K562 (cell line): Measurements from ENCODE around the gene LRRC25. TPM values are rescaled to one million over a fixed set of nuclear protein-coding genes. Genes with fewer than 3 reads are reported as not detected.

Experiments used
- ELF4 ChIP-seq: fragments of 450-650 bp; formaldehyde crosslinking; IDR thresholded peaks from 2 replicates; pipeline ENCODE4 v1.4.0; 2022; ENCODE audit warnings: missing genetic modification characterization
- FIP1L1 ChIP-seq: fragments of 200-400 bp; formaldehyde crosslinking; IDR thresholded peaks from 2 replicates; pipeline ENCODE4 v1.6.1; 2018; ENCODE audit warnings: mild to moderate bottlenecking, low read depth, low read length; ENCODE audit not compliant: poor library complexity, severe bottlenecking
- HCFC1 ChIP-seq: IDR thresholded peaks from 2 replicates; pipeline ENCODE4 v1.6.1; 2012; ENCODE audit warnings: low read depth, low read length, improper control_type of control experiment
- HDAC2 ChIP-seq: fragments of 450-650 bp; IDR thresholded peaks from 2 replicates; pipeline ENCODE4 v1.6.1; 2016; ENCODE audit warnings: mild to moderate bottlenecking
- HDGF ChIP-seq: fragments of 450-650 bp; IDR thresholded peaks from 2 replicates; pipeline ENCODE4 v1.6.1; 2016
- HMG20A ChIP-seq: fragments of 450-650 bp; formaldehyde crosslinking; conservative IDR thresholded peaks from 2 replicates; pipeline ENCODE4 v1.4.0; 2020; ENCODE audit warnings: mild to moderate bottlenecking, mixed read lengths
- L3MBTL2 ChIP-seq: fragments of 450-650 bp; IDR thresholded peaks from 2 replicates; pipeline ENCODE4 v1.6.1; 2016; ENCODE audit warnings: mild to moderate bottlenecking, moderate library complexity
- POLR2AphosphoS5 ChIP-seq: IDR thresholded peaks from 2 replicates; pipeline ENCODE4 v1.6.1; 2011; ENCODE audit warnings: mild to moderate bottlenecking, low read depth, low read length, moderate library complexity; ENCODE audit not compliant: control insufficient read depth, insufficient read depth
- RBM22 ChIP-seq: fragments of 200-400 bp; formaldehyde crosslinking; IDR thresholded peaks from 2 replicates; pipeline ENCODE4 v1.6.1; 2018; ENCODE audit warnings: low read length, low read depth; ENCODE audit not compliant: poor library complexity, severe bottlenecking
- SMARCC2 ChIP-seq: fragments of 450-650 bp; IDR thresholded peaks from 2 replicates; pipeline ENCODE4 v1.6.1; 2017; ENCODE audit warnings: antibody characterized with exemption, moderate library complexity, mild to moderate bottlenecking, low read depth
- SP1 ChIP-seq: sonication (generic); formaldehyde crosslinking; IDR thresholded peaks from 2 replicates; pipeline ENCODE4 v1.8.1; 2022; ENCODE audit warnings: mild to moderate bottlenecking, missing genetic modification reagents
- TAF1 ChIP-seq: IDR thresholded peaks from 2 replicates; pipeline ENCODE4 v1.6.1; 2011; ENCODE audit warnings: mild to moderate bottlenecking, low read length, moderate library complexity; ENCODE audit not compliant: insufficient read depth, control insufficient read depth, severe bottlenecking; ENCODE audit errors: extremely low read depth
- ZEB2 ChIP-seq: fragments of 450-650 bp; IDR thresholded peaks from 2 replicates; pipeline ENCODE4 v1.6.1; 2016
- ZFP36 ChIP-seq: fragments of 150-350 bp; IDR thresholded peaks from 2 replicates; pipeline ENCODE4 v1.6.1; 2018; ENCODE audit warnings: low read length, low read depth; ENCODE audit not compliant: partially characterized antibody
- ZKSCAN1 ChIP-seq: fragments of 150-350 bp; IDR thresholded peaks from 2 replicates; pipeline ENCODE4 v1.6.1; 2016; ENCODE audit warnings: low read depth, low read length
- ZNF232 ChIP-seq: sonication (generic); formaldehyde crosslinking; IDR thresholded peaks from 2 replicates; pipeline ENCODE4 v1.8.0; 2022; ENCODE audit warnings: mild to moderate bottlenecking, missing genetic modification reagents
- ZNF584 ChIP-seq: fragments of 200-800 bp; sonication (Bioruptor generic); IDR thresholded peaks from 2 replicates; pipeline ENCODE4 v1.6.1; 2016; ENCODE audit warnings: low read depth, mild to moderate bottlenecking, missing genetic modification characterization, missing compliant biosample characterization
- polyA plus RNA-seq, 8 experiments: library from polyadenylated mRNA; depleted of rRNA in 4 of 8; stranded (reverse) in 5 of 8; unstranded in 3 of 8; fragments of >200 nt; fragmentation: Nextera tagmentation in 2 of 8; fragmentation: Illumina TruSeq in 1 of 8; extraction: Ambion mirVana in 2 of 8; extraction: Trizol in 1 of 8; gene quantifications; 2 replicates each; pipeline versions ENCODE4 v1.2.1 to v1.2.3, GENCODE V29; 2011 to 2014; ENCODE audit warnings: inconsistent platforms in 1 of 8, missing spikeins in 1 of 8
- total RNA-seq, 7 experiments: library from RNA; depleted of rRNA in 6 of 7; stranded (reverse); fragments of >200 nt in 6 of 7; fragmentation: Illumina TruSeq in 2 of 7; extraction: Trizol in 2 of 7; gene quantifications; 2 replicates each; pipeline versions ENCODE4 v1.2.1 to v1.2.3, GENCODE V29; 2011 to 2021; ENCODE audit warnings: low replicate concordance in 1 of 7
- TF ChIP-seq, protein P1 (sequence below): sonication (generic); IDR thresholded peaks from 2 replicates; pipeline ENCODE4 v1.6.1; 2016
- TF ChIP-seq, protein P2 (sequence below): fragments of 450-650 bp; IDR thresholded peaks from 2 replicates; pipeline ENCODE4 v1.6.1; 2014; ENCODE audit warnings: low read depth, mild to moderate bottlenecking, moderate library complexity, borderline replicate concordance
- TF ChIP-seq, protein P3 (sequence below), 2 experiments: fragments of 450-650 bp; conservative IDR thresholded peaks; 2 replicates each; pipeline ENCODE4 v1.6.1; 2017; ENCODE audit warnings: mild to moderate bottlenecking in 2 of 2, moderate library complexity in 2 of 2
- TF ChIP-seq, protein P4 (sequence below): sonication (generic); formaldehyde crosslinking; IDR thresholded peaks from 2 replicates; pipeline ENCODE4 v1.8.1; 2023; ENCODE audit warnings: mild to moderate bottlenecking, missing genetic modification reagents
- TF ChIP-seq, protein P5 (sequence below): fragments of 450-650 bp; IDR thresholded peaks from 2 replicates; pipeline ENCODE4 v1.6.1; 2017; ENCODE audit warnings: mild to moderate bottlenecking, moderate library complexity

LRRC25 gene
- total and polyA plus RNA-seq, 9 of the 15 experiments (the other 6 are each of a cell fraction or from before 2014, with no cell fraction given) = 0.07 to 0.36 (median 0.10) TPM; not detected in 3

DNA sequence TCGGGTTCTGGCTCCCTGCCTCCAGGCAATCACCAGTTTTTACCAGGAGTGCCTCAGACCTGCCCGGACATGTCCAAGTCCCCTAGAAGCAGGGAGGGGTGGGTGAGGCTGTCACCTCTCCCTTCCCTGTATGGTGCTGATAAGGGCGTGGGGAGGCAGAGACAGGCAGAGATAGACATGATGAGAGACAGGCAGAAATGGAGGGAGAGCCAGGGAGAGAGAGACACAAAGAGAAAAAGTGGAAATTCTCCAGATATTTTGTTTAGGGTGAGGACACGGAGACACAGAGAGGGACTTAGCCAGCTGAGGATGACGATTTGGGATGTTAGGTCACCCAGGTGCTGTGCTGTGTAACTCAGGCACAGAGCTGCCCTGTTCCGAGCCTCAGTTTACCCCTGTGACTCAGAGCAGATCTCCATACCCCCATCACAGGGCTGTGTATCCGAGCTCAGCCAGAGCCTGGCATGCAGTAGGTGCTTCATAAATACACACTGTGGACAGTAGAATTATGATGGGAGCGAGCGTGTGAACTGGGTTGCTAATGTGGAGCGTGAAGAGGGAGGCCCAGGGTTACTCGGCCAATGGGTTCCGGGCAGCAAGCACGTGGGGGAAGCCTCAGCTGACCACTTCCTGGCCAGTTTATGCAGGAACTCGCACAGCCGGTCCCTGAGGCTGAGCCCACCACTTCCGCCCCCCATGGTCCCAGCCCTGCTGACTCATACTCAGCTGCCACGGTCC lies 23.4 kb downstream of the LRRC25 start (continued):
- TF ChIP-seq HCFC1 (peak; percentile 74), ZEB2 (peak; percentile 79), ZNF232 (CRISPR knock-in tag) (no peak), ZNF584 (CRISPR knock-in tag) (no peak; the same call in 1 of the 2 replicates), TAF1 (peak; percentile 55), ELF4 (CRISPR knock-in tag) (no peak; the same call in 1 of the 2 replicates), HDAC2 (peak; percentile 89), ZKSCAN1 (peak; percentile 97), ZFP36 (peak; percentile 55), SP1 (peak; percentile 70; the same call in 1 of the 2 replicates), FIP1L1 (no peak), POLR2AphosphoS5 (peak; percentile 92), SMARCC2 (peak; percentile 86), HMG20A (CRISPR knock-in tag) (no peak), HDGF (no peak), L3MBTL2 (peak; percentile 97), RBM22 (no peak)
- TF ChIP-seq, protein P1, sequence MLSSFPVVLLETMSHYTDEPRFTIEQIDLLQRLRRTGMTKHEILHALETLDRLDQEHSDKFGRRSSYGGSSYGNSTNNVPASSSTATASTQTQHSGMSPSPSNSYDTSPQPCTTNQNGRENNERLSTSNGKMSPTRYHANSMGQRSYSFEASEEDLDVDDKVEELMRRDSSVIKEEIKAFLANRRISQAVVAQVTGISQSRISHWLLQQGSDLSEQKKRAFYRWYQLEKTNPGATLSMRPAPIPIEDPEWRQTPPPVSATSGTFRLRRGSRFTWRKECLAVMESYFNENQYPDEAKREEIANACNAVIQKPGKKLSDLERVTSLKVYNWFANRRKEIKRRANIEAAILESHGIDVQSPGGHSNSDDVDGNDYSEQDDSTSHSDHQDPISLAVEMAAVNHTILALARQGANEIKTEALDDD = peak; percentile 52; the same call in 1 of the 2 replicates
- TF ChIP-seq, protein P2, sequence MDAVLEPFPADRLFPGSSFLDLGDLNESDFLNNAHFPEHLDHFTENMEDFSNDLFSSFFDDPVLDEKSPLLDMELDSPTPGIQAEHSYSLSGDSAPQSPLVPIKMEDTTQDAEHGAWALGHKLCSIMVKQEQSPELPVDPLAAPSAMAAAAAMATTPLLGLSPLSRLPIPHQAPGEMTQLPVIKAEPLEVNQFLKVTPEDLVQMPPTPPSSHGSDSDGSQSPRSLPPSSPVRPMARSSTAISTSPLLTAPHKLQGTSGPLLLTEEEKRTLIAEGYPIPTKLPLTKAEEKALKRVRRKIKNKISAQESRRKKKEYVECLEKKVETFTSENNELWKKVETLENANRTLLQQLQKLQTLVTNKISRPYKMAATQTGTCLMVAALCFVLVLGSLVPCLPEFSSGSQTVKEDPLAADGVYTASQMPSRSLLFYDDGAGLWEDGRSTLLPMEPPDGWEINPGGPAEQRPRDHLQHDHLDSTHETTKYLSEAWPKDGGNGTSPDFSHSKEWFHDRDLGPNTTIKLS = no peak; the same call in 1 of the 2 replicates
- TF ChIP-seq, protein P3, sequence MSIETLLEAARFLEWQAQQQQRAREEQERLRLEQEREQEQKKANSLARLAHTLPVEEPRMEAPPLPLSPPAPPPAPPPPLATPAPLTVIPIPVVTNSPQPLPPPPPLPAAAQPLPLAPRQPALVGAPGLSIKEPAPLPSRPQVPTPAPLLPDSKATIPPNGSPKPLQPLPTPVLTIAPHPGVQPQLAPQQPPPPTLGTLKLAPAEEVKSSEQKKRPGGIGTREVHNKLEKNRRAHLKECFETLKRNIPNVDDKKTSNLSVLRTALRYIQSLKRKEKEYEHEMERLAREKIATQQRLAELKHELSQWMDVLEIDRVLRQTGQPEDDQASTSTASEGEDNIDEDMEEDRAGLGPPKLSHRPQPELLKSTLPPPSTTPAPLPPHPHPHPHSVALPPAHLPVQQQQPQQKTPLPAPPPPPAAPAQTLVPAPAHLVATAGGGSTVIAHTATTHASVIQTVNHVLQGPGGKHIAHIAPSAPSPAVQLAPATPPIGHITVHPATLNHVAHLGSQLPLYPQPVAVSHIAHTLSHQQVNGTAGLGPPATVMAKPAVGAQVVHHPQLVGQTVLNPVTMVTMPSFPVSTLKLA (conservative IDR thresholded peaks at IDR 0.05) = peak; percentile 98
- TF ChIP-seq, protein P4, sequence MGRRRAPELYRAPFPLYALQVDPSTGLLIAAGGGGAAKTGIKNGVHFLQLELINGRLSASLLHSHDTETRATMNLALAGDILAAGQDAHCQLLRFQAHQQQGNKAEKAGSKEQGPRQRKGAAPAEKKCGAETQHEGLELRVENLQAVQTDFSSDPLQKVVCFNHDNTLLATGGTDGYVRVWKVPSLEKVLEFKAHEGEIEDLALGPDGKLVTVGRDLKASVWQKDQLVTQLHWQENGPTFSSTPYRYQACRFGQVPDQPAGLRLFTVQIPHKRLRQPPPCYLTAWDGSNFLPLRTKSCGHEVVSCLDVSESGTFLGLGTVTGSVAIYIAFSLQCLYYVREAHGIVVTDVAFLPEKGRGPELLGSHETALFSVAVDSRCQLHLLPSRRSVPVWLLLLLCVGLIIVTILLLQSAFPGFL (CRISPR knock-in tag) = no peak
- TF ChIP-seq, protein P5, sequence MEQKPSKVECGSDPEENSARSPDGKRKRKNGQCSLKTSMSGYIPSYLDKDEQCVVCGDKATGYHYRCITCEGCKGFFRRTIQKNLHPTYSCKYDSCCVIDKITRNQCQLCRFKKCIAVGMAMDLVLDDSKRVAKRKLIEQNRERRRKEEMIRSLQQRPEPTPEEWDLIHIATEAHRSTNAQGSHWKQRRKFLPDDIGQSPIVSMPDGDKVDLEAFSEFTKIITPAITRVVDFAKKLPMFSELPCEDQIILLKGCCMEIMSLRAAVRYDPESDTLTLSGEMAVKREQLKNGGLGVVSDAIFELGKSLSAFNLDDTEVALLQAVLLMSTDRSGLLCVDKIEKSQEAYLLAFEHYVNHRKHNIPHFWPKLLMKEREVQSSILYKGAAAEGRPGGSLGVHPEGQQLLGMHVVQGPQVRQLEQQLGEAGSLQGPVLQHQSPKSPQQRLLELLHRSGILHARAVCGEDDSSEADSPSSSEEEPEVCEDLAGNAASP = no peak
